Activated T-cell treated with anti-CD3 and anti-CD28 coated beads, Interleukin-2, amount 50 U/mL, for 48 hours (primary cell): ENCODE measurements around the gene CAMK1D.
A peak's percentile ranks its signal among the peaks of the same experiment; 100 is the strongest.

ENCODE experiments used
- DNase-seq, 2 experiments: peaks; one replicate each; pipeline ENCODE4 v3.0.0-alpha.2; 2020

CAMK1D gene

GRCh38 chr10:12564173-12564572, 214.8 kb downstream of the CAMK1D start:
- DNase-seq: no peak

DNA sequence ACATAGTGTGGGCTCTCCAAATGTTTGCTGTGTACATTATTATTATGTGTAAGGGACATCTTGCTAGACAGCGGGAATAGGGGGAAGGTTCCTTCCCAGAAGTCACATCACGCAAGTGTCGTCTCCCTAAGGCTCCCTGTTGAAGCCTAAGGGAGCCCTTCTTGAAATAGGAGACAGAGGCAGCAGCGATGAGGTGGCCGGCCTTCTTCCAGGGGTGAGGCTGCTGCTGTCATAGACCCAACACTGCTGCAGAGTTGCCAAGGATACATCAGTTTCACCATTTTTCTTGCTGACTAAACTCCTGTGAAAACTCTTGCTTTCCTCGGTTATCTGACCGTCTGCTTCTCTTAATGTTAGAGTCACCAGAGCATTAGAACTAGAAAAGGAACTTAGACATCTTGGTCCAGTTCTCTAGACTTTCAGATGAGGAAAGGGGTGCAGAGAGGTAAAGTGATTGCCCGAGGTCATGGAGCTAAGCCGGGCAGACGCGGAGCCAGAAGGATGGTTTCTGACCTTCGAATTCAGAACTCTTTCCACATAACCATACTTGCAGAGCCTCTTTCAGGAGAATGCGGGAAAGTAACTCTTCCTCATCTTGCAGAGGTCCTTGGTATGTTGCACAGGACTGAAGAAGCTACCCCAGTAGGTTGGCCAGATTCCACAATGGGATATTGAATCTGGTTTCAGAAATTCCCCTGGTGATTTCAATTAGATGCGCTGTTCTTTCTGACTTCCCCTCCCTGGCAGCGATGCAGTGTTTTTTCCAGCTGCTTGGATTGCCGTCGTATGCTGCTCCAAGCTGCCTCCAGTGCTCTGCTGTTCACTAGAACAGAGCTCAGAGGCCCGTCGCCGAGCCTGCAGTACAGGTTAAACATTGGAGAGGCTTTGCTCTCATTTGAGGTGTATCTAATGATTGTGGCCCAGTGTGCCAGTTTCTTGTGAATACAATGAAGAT, 217.1 kb downstream of the CAMK1D start:
- no peak for DNase-seq

DNA sequence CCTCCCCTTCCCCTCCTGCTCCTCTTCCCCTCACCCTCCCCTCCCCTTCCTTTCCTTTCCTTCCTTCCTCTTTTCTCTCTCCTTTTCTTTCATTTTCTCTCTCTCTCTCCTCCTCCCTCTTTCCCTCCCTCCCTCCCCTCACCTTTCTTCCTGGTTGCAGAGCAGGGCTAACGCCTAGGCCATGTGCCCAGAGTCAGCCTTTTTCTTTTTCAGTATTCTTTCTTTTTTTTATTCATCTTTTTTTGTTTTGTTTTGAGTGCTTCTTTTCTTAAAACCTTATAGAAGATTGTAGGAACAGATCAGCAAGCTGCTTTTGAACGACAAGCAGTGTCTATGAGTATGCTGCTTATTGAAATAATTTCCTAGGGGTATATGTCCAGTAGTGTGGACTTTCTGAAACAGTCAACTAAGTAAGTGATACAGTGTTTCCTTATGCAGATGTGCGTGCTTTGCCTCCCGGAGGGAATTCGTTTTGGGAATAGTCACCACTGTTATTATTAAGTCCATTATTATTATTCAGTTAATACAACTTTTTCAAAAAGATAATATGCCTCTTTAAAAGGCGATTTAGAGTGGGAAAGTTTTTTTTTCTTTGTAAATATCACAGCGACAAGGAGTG, 219.2 kb downstream of the CAMK1D start:
- DNase-seq: no peak

DNA sequence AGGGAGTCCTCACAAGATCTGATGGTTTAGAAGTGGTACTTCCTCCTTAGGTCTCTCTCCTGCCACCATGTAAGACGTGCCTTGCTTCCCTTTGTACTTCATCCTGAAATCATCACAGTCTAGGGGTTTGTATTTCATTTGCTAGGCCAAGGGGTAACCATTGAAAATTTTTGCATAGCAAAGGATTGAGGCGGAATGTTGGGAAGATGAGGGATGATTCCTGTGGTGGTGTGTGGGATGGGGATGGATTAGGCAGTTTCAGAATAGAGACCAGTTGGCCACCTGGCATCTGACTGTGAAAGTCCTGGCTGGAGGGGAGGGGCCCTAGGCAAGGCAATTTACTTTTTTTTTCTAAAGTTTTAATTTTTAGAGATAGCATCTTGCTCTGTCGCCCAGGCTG, 222.9 kb downstream of the CAMK1D start:
- DNase-seq: no peak

DNA sequence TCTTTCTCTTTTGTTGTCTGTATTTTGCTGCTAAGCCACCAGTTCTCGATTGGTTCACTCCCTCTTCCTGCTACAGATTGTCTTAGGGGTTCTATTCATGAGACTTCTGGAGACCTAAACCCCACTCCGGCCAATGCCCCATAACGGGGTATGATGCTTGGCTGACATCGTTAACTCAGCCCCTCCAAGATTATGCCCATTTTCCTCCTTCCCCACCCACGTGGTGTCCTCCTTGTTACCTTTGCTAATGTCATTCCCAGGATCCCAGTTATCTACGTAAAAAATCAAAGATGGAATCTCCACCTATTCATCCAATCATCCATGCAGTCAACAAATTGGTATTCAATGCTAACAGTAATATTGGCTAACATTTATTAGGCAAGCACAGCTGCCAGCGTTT, 228.3 kb downstream of the CAMK1D start:
- no peak for DNase-seq

DNA sequence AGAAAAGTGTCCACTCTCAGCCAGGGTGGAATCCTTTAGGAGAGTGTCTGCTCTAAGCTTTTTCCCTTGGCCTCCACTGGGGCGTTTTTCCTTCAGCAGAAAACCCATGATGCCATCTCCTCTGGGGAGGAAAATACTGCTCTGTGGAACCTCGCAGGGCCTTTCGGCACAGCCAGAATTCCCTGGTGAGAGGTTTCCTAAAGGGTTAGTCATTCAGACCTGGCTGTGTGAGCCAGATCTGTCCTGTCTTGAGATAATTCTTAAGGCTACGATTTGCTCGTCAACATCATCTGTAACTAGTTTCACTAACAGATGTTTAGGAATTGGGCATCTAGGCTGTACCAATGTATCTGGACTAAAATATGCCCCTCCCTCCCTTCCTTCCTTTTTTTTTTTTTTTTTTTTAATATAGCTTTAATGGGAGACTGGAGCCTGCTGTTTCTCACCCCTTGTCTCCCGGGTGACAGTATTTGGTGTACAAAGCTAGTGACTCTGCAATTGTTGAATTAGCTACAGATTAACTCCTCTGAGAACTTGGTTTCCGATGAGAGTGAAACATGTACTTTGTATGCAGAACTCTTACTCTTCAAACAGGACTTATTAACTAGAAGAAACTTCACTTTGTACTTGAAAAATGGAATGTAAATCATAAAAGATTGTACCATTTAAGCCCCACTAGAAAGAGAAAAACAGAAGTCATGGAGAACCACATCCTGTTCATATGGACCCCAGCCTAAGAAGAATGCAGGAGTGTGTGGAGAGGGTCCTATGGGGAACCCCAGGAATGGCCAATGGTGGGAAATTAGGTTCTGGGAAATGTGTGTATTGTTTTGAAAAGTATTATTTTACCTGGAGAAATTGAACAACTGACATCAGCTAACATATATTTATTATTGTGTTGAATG, 230.9 kb downstream of the CAMK1D start:
- no peak for DNase-seq

DNA sequence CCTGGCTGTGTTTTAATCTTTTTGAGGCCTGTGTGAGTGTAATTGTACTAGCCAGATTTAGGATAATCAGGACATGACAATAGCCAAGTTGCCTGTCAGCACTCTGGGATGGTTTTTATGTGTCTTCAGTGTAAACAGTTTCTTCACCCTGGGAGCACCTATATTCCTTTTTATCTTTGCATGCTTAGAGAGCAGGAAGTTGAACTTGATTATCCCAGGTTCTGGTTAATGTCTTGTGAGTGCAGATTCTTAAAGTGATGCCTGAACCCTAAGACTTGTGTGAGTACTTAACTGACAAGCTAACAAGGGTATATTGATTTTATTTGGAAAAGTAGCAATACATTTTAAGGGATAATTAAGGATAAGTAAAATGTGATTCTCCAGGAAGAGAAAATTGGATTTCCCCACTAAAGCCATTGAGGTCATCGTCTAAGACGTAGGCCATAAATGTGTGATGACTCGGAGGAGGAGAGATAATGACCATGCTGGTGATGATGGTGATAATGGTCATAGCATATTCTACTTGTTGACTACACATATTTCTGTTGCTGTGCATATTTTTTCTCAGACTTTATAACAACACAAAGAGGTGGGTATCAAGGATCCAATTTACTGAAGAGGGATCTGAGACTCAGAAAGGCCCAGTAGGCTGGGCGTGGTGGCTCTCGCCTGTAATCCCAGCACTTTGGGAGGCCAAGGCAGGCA, 234.7 kb downstream of the CAMK1D start:
- DNase-seq: no peak

DNA sequence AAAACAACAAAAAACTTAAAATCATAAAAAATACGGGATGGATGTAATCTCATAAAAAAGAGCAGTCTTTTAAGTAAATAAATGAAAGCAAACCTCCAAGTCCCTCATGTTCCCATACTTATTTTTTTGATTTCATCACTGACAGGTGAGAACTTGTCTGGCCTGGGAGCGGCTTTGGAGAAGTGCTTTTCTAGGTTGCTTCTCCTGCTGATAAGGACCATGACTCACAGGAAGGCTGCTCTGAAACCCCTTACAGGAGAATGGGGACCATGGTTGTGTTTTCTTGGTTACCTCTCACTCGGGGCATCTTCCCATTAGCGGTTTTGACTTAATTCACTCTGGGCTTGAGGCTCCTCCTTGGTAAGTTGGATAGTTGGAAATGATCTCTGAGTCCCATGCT, 237.4 kb downstream of the CAMK1D start:
- no peak for DNase-seq

DNA sequence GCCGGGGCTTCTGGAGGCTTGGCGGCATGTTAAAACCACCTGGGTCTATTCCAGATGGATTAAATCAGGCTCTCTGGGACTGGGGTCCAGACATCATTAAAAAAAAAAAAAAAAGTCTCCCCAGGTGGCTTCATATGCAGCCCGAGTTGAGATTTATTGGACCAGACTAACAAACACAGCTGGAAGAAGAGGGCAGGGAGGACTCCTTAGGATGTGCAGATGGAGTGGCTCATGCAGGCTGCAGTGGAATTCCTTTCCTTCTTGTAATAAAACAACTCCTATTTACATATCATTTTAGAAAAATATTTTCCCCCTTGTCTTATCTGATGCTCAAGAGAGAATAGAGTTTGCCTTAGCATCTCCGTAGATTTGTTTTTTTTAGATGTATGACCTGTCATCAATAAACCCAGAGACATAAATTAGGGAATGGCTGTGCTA, 238.1 kb downstream of the CAMK1D start:
- no peak for DNase-seq

GRCh38 chr10:12588091-12588860, 238.9 kb downstream of the CAMK1D start:
- DNase-seq: no peak

DNA sequence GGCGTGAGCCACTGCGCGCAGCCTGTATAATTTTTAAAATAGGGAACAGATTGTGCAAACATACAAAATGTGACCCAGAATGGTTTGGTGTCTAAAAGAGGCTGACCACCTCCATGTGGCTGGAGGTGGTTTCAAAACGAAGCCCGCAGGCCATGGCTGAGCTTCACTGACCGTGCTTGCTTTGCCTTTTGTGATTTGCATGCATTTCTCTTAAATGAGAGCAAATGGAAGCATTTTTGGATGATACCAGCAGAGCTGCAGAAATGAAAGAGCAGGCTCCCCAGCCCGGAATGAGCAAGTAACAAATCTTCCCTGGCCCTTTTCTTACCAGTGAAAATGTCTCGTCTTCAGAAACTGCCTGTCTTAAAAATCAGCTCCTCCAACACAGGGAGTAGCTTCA, 239.9 kb downstream of the CAMK1D start:
- DNase-seq: no peak

DNA sequence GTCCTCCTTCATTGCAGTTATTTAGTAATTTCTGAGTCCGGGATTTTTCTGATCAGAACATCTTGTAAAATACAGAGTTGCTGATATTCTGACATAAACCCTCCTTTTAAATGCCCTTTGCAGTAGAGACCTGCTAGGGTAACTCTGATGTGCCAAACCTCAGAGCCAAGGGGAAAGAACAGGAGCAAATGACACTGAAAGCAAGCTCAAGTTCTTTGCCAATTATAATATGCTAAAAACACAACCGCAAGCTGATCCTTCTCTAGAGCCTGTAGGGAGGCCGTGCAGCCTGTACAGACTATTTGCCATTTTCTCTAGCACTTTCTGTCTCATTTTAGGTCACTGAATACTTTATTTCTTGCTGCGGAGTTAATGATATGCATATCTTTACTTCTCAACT, 240.4 kb downstream of the CAMK1D start:
- DNase-seq: no peak

DNA sequence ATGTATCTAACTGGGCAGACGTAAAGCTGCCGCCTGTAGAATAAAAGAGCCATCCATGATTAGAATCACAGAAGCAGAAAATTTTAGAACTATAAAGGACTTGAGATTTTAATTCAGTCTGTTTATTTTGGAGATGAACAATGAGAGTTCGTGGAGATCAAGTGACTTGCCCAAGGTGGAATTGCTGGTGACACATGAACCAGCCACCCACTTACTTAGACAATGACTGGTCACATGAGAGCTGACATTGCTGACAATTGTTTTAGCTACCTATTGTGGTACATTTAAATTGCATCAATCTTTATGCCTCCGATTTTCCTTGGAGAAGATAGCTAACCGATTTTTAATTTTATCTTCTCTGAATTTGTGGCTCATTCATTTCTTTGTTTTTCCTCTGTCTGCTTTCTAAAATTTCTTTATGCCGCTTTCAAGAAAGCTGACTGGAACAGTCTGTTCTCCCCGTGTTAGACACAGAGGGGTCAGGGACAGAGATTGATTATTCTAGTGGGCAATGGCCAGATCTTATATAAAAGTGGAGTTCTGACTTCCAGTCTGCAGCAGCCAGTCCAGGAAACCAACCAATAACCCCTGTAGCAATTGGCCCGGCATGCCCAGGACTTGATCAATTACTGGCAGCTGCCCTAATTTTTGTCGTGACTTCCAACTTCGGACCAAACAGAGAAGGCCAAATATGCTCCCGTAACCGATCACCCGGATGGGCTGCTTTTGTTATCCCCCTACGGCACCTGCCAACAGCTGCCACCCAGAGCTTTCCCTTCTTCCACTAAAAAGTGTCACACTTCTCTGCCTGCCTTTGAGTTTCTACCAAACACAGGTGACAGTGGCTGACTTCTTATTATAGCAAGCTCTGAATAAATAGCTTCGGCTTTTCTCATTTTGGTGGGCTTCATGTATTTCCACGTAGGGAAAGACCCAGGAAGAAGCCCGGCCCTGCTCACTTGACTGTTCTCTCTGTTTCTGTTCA, 241.6 kb downstream of the CAMK1D start:
- no peak for DNase-seq

DNA sequence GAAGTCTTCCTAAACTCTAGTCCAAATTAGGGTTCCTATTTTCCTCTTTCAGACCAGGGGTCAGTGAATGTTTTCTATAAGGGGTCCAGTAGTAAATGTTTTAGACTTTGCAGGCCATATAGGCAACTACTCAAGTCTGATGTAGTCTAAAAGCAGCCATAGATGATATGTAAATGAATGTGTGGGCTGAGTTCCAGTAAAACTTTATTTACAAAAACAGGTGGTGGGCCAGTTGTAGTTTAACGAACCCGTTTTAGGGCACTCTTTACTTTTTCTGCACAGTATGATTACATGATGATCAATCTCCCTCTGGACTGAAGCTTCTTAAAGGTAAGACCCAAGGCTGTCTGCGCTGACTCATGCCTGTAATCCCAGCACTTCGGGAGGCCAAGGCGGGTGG, 243.6 kb downstream of the CAMK1D start:
- no peak for DNase-seq

DNA sequence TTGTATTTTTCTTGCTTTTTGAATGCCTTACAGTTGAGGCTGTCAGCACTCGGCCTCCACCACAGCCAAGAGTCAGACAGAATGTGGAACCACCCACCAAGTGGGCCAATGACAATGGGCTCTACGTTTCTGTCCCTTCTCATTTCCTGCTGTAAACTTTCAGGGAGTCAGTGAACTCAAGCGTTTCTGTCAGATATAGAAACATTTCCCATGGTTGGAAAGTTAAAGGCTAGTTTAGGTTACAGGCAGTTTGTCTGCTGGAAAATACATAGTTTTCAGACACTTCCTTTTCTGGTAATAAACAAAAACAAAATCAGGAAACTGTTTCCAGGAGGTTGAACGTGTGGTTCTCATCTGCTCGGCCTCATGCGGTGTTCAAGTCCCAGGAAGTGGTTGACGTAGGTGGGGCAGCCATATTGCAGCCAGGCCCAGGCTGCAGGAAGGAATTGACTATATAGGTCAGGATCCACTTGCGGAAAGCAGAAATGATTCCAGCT, 245.1 kb downstream of the CAMK1D start:
- DNase-seq: peak; percentile 47 to 52

- no peak for DNase-seq
These were observed 246.7 kb downstream of the CAMK1D start for GRCh38 chr10:12595936-12596576.

- no peak for DNase-seq
These were observed 247.8 kb downstream of the CAMK1D start for GRCh38 chr10:12597176-12597575.

DNA sequence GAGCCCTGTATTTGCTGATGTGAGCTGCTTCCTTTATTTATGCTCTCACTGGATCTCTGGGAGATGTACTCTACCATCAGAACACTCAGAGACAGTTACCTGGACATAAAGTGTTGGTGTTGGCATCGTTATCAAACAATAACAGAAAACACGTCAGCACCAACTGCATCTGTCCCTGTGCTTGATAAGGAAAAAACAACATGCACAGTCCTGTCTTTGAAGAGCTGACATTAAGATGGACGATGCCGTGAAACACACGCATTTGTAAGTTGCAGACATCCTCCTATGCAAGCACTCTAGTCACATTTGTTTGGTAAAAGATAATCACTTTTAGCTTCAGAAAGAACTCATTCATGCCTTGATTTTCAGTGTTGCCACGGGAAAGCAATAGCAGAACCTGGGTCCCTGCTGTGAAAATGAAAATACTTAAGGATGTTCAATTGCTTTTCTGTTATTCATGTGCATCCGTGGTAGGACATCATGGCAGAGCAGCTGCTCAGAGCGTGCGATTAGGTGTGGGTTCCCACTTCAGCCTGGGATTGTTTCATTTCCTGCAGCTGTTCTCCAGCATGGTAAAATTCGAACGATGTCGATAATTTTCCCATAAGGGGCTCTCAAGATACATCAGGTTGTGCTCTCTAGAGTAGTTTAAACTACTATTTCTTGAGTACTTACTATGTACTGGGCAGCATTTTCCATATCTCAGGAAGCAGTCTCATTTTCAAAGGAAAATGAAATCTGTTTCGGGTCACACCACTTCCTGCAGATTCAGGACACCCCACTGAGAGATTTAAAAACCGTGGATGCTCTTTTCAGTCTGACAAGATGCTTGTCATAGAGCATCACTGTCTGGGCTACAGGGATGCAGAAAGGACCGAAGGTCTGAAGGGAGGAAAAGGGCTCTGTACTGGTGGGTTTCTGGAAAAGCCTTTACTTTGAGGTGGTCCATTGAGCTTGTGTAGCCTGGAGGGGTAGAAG, 248.7 kb downstream of the CAMK1D start:
- DNase-seq: no peak

DNA sequence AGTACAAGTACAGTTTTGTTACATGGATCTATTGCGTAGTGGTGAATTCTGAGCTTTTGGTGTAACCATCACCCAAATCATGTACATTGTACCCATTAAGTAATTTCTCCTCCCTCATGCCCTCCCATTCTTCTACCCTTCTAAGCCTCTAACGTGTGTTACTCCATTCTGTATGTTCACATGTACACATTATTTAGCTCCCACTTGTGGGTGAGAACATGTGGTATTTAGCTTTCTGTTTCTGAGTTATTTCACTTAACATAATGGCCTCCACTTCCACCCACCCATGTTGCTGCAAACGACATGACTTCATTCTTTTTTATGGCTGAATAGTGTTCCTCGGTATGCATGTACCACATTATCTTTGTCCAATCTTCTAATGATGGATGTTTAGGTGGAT, 251.3 kb downstream of the CAMK1D start:
- DNase-seq: no peak
